ENCODE results near the gene C6orf52.

The C6orf52 gene

DNA sequence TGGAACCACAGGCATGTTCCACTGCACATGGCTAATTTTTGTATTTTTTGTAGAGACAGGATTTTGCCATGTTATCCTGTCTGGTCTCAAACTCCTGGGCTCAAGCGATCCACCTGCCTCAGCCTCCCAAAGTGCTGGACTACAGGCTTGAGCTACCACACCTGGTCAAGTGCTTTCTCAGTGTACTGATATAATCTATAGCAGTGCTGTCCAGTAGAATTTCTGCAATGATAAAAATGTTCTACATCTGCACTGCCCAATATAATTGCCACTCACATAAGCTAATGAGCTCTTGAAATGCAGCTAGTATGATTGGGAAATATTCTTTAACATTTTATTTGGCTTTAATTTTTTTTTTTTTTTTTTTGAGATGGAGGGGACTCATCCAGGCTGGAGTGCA is 64.2 kb downstream of the C6orf52 start:
- no peaks in the 10 kb centered on the region for H3K36me3 ChIP-seq (ENCODE audit: low read depth)
- ATAC-seq (ENCODE audit: low read depth) (no peak), DNase-seq (ENCODE audit: low spot score) (no peak)
- TF ChIP-seq, protein P1, sequence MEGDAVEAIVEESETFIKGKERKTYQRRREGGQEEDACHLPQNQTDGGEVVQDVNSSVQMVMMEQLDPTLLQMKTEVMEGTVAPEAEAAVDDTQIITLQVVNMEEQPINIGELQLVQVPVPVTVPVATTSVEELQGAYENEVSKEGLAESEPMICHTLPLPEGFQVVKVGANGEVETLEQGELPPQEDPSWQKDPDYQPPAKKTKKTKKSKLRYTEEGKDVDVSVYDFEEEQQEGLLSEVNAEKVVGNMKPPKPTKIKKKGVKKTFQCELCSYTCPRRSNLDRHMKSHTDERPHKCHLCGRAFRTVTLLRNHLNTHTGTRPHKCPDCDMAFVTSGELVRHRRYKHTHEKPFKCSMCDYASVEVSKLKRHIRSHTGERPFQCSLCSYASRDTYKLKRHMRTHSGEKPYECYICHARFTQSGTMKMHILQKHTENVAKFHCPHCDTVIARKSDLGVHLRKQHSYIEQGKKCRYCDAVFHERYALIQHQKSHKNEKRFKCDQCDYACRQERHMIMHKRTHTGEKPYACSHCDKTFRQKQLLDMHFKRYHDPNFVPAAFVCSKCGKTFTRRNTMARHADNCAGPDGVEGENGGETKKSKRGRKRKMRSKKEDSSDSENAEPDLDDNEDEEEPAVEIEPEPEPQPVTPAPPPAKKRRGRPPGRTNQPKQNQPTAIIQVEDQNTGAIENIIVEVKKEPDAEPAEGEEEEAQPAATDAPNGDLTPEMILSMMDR (IDR thresholded peaks at IDR 0.05; ENCODE audit: poor library complexity, severe bottlenecking) = no peak
- H3K4me3 ChIP-seq (ENCODE audit: severe bottlenecking) = no peak overlapping the region
- no peaks in the 10 kb centered on the region for H3K9me3 ChIP-seq (ENCODE audit: severe bottlenecking)
- no peaks in the 10 kb centered on the region for H3K27me3 ChIP-seq (ENCODE audit: insufficient read depth, poor library complexity, severe bottlenecking)
- peaks cover 10% of the 10 kb centered on the region for H3K4me1 ChIP-seq (ENCODE audit: insufficient read depth, poor library complexity, severe bottlenecking)
- no peak overlapping the region for H3K27ac ChIP-seq (ENCODE audit: poor library complexity, severe bottlenecking)

DNA sequence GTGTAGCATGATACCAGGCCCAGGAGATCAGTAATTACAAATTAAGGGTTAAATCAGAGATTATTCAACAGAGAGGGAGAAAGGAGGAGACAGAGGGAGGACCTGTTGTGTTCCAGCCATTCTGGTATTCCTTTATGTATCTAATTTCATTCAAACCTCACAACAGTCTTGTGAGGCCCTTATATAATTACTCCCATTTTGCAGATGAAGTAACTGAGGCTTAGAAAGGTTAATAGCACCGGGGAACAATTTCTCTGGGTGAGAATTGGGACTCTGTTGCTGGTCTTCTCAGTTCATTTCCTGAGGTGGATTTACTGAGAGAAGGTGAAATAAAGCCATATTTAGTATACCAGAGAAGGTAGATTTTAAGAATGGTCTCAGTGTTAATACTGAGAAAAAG is 66.6 kb downstream of the C6orf52 start:
- TF ChIP-seq, protein P1 (IDR thresholded peaks at IDR 0.05; ENCODE audit: poor library complexity, severe bottlenecking) = no peak
- no peak for DNase-seq (ENCODE audit: low spot score)
- ATAC-seq (ENCODE audit: low read depth) = no peak
- H3K4me3 ChIP-seq (ENCODE audit: severe bottlenecking) = no peak overlapping the region
- no peaks in the 10 kb centered on the region for H3K9me3 ChIP-seq (ENCODE audit: severe bottlenecking)
- H3K36me3 ChIP-seq (ENCODE audit: low read depth) = no peaks in the 10 kb centered on the region
- no peak overlapping the region for H3K27ac ChIP-seq (ENCODE audit: poor library complexity, severe bottlenecking)
- H3K4me1 ChIP-seq (ENCODE audit: insufficient read depth, poor library complexity, severe bottlenecking) = peaks cover under 1% of the 10 kb centered on the region
- no peaks in the 10 kb centered on the region for H3K27me3 ChIP-seq (ENCODE audit: insufficient read depth, poor library complexity, severe bottlenecking)

DNA sequence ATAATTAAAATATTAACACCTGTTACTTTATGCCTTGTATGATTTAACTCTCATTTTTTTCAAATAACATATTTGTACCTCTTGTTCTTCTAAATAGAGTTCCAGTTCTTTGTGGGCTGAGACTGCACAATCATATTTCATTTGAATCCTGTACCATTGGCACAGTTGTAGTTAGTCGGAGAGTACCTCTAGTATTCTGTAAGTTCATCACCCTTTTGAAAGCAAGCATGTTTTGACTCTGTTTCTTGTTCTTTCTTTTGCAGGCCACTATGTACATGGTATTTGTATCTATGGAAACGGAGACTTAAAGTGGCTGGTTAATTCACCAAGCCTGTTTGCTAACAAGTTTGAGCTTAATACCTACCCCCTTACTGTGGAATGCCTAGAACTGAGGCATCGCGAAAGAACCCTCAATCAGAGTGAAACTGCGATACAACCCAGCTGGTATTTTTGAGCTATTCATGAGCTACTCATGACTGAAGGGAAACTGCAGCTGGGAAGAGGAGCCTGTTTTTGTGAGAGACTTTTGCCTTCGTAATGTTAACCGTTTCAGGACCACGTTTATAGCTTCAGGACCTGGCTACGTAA is 68.2 kb downstream of the C6orf52 start:
- H3K27ac ChIP-seq (ENCODE audit: poor library complexity, severe bottlenecking) = no peak overlapping the region
- H3K4me1 ChIP-seq (ENCODE audit: insufficient read depth, poor library complexity, severe bottlenecking) = no peaks in the 10 kb centered on the region
- DNase-seq (ENCODE audit: low spot score) (no peak), ATAC-seq (ENCODE audit: low read depth) (no peak)
- no peaks in the 10 kb centered on the region for H3K9me3 ChIP-seq (ENCODE audit: severe bottlenecking)
- H3K27me3 ChIP-seq (ENCODE audit: insufficient read depth, poor library complexity, severe bottlenecking) = no peaks in the 10 kb centered on the region
- H3K36me3 ChIP-seq (ENCODE audit: low read depth) = no peaks in the 10 kb centered on the region
- H3K4me3 ChIP-seq (ENCODE audit: severe bottlenecking) = no peak overlapping the region
- TF ChIP-seq, protein P1 (IDR thresholded peaks at IDR 0.05; ENCODE audit: poor library complexity, severe bottlenecking) = no peak

DNA sequence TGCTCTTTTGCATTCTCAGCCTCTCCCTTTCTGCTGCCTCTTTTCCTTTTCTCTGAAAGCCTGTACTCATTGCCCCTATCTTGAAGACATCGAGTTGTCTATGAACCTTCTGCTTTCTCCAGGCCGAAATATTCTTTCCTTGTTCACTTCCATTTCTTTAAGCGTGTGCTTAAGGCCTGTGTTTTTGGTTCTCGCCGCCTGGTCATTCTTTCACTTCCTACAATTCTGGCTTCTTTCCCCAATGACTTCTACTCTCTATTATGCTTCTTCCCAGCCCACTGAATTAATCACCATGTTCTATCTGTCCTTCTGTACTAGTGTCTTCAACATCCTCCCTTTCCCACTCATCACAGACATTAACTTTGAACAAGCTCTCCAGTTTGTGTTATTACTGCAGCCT is 69.6 kb downstream of the C6orf52 start:
- Histone ChIP-seq H3K27me3 (ENCODE audit: insufficient read depth, poor library complexity, severe bottlenecking) (no peaks in the 10 kb centered on the region), H3K4me3 (ENCODE audit: severe bottlenecking) (no peak overlapping the region), H3K27ac (ENCODE audit: poor library complexity, severe bottlenecking) (no peak overlapping the region), H3K36me3 (ENCODE audit: low read depth) (no peaks in the 10 kb centered on the region), H3K9me3 (ENCODE audit: severe bottlenecking) (no peaks in the 10 kb centered on the region), H3K4me1 (ENCODE audit: insufficient read depth, poor library complexity, severe bottlenecking) (no peaks in the 10 kb centered on the region)
- TF ChIP-seq, protein P1 (IDR thresholded peaks at IDR 0.05; ENCODE audit: poor library complexity, severe bottlenecking) = no peak
- no peak for ATAC-seq (ENCODE audit: low read depth)
- no peak for DNase-seq (ENCODE audit: low spot score)

DNA sequence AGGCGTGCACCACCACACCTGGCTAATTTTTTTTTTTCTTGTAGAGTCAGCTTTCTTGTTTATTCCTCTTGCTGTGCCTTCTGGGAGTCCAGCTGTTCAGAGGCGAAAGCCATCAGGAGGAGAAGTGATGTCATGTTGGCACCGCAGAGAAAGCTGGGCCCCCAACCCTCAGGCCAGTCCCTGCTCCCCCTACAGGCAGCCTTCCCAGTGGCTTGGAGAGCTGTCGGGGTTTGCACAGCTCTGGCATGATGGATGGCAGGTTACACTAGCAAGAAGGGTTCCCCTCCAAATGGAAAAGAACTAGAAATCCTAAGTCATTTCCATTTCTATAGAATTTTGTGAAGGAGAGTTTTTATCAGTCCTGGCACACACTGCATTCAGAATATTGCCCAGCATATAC is 72.6 kb downstream of the C6orf52 start:
- no peaks in the 10 kb centered on the region for H3K9me3 ChIP-seq (ENCODE audit: severe bottlenecking)
- H3K27ac ChIP-seq (ENCODE audit: poor library complexity, severe bottlenecking) = no peak overlapping the region
- ATAC-seq (ENCODE audit: low read depth) (no peak), DNase-seq (ENCODE audit: low spot score) (no peak)
- H3K4me3 ChIP-seq (ENCODE audit: severe bottlenecking) = no peak overlapping the region
- no peaks in the 10 kb centered on the region for H3K27me3 ChIP-seq (ENCODE audit: insufficient read depth, poor library complexity, severe bottlenecking)
- no peaks in the 10 kb centered on the region for H3K36me3 ChIP-seq (ENCODE audit: low read depth)
- TF ChIP-seq, protein P1 (IDR thresholded peaks at IDR 0.05; ENCODE audit: poor library complexity, severe bottlenecking) = no peak
- no peaks in the 10 kb centered on the region for H3K4me1 ChIP-seq (ENCODE audit: insufficient read depth, poor library complexity, severe bottlenecking)

Data from RWPE2 (cell line).